Lung (tissue), 12 donors: ENCODE results near the gene BMPER. TPM values are rescaled to one million over a fixed set of nuclear protein-coding genes. Genes with fewer than 3 reads are reported as not detected.

ENCODE experiments used
- ATAC-seq: fragments of 200-7000 bp; cut with Tn5 transposase; one replicate; pipeline ENCODE4 v1.9.1; 2020; ENCODE audit warnings: moderate number of reproducible peaks; ENCODE audit not compliant: insufficient read depth, low FRiP score
- DNase-seq, 3 donors: peaks; one replicate each; pipeline ENCODE4 v3.0.0-alpha.2; 2013 to 2017
- H3K27ac ChIP-seq, 2 donors: one replicate each; pipeline ENCODE4 v1.5.1; 2013; ENCODE audit warnings: mild to moderate bottlenecking in 2 of 2, moderate library complexity in 2 of 2, control low read depth in 1 of 2, inconsistent platforms in 1 of 2, low read depth in 1 of 2, low read length in 1 of 2
- H3K27me3 ChIP-seq, 3 donors: one replicate each; pipeline ENCODE4 v1.5.1; 2013; ENCODE audit warnings: low read length in 2 of 3; ENCODE audit not compliant: control insufficient read depth in 3 of 3, insufficient read depth in 3 of 3
- H3K36me3 ChIP-seq, 4 donors: one replicate each; pipeline ENCODE4 v1.5.1; 2013; ENCODE audit warnings: low read length in 4 of 4, mild to moderate bottlenecking in 1 of 4, moderate library complexity in 1 of 4; ENCODE audit not compliant: control insufficient read depth in 4 of 4, insufficient read depth in 4 of 4
- H3K4me1 ChIP-seq, 5 donors: one replicate each; pipeline ENCODE4 v1.5.1; 2013; ENCODE audit warnings: low read length in 5 of 5, mild to moderate bottlenecking in 2 of 5, moderate library complexity in 1 of 5; ENCODE audit not compliant: control insufficient read depth in 5 of 5, insufficient read depth in 5 of 5
- H3K4me3 ChIP-seq: one replicate; pipeline ENCODE4 v1.5.1; 2013; ENCODE audit warnings: mild to moderate bottlenecking, control low read depth, moderate library complexity
- H3K9ac ChIP-seq, 2 donors: one replicate each; pipeline ENCODE4 v1.5.1; 2013; ENCODE audit warnings: low read length in 2 of 2, control low read depth in 1 of 2; ENCODE audit not compliant: insufficient read depth in 1 of 2
- H3K9me3 ChIP-seq, 4 donors: one replicate each; pipeline ENCODE4 v1.5.1; 2013; ENCODE audit warnings: low read length in 3 of 4, mild to moderate bottlenecking in 1 of 4, moderate library complexity in 1 of 4; ENCODE audit not compliant: control insufficient read depth in 4 of 4, insufficient read depth in 3 of 4
- CTCF ChIP-seq: IDR thresholded peaks from 2 replicates; pipeline ENCODE4 v1.5.1; 2012; ENCODE audit warnings: mild to moderate bottlenecking; ENCODE audit errors: control extremely low read depth, extremely low read depth
- WGBS, 2 donors: extraction: QIAGEN DNeasy Blood & Tissue Kit; methylation state at CpG; one replicate each; pipeline ENCODE4 v1.1.7; 2013; 5-methylcytosine and 5-hydroxymethylcytosine counted together
- polyA plus RNA-seq, 2 donors: library from polyadenylated mRNA; stranded (reverse); fragments of 200-250 nt; gene quantifications; one replicate each; pipeline ENCODE4 v1.2.1, GENCODE V29; 2013
- total RNA-seq, 2 donors: library from RNA; depleted of rRNA in 1 of 2; stranded (reverse); fragments of >200 nt in 1 of 2; gene quantifications; one replicate each; pipeline ENCODE4 v1.2.1, GENCODE V29; 2014 to 2021
- donor health status: control.
- donor health status: control.
- donor health status: Bipolar disorder and iron deficiency.
- donor health status: healthy.
- donor health status: DM: yes; HTN: yes; CAD: no.

Gene BMPER
- total and polyA plus RNA-seq, 4 donors, result 3.7 to 51.0 (median 9.0) TPM

- H3K9ac ChIP-seq, result no peak overlapping the region
- WGBS, 2 donors, result 85 to 88% methylated on average over 1 of the region's 1 CpG
- peaks cover 0 to 20% (median 8%) of the 10 kb centered on the region in 4 donors for H3K36me3 ChIP-seq
- H3K4me3 ChIP-seq, result no peak overlapping the region
- TF ChIP-seq CTCF, result no peak
- DNase-seq (no peak), ATAC-seq (no peak)
- H3K27me3 ChIP-seq, result no peaks in the 10 kb centered on the region
- peaks cover 0 to 3% (median 0%) of the 10 kb centered on the region in 5 donors for H3K4me1 ChIP-seq
- no peak overlapping the region for H3K27ac ChIP-seq
- peaks cover 0 to 2% (median 0%) of the 10 kb centered on the region in 4 donors for H3K9me3 ChIP-seq
Measured at GRCh38 chr7:34104992-34105391, 199.7 kb downstream of the BMPER start.

- no peak for TF ChIP-seq CTCF
- 80 to 91% methylated on average over 5 of the region's 5 CpGs for WGBS, 2 donors
- ATAC-seq, result no peak
- peaks cover 0 to 13% (median 3%) of the 10 kb centered on the region in 4 donors for H3K36me3 ChIP-seq
- no peak overlapping the region for H3K4me3 ChIP-seq
- H3K9me3 ChIP-seq, result peaks cover 0 to 4% (median 0%) of the 10 kb centered on the region in 4 donors
- H3K4me1 ChIP-seq, result peaks cover 0 to 8% (median 3%) of the 10 kb centered on the region in 5 donors
- no peaks in the 10 kb centered on the region for H3K27me3 ChIP-seq
- no peak overlapping the region for H3K27ac ChIP-seq
- no peak for DNase-seq
- no peak overlapping the region for H3K9ac ChIP-seq
Measured at GRCh38 chr7:34107276-34107675, 201.9 kb downstream of the BMPER start.

GRCh38 chr7:34108165-34108564 lies 202.8 kb downstream of the BMPER start:
- H3K36me3 ChIP-seq, result peaks cover 0 to 10% (median 3%) of the 10 kb centered on the region in 4 donors
- peaks cover 0 to 4% (median 0%) of the 10 kb centered on the region in 4 donors for H3K9me3 ChIP-seq
- no peak for TF ChIP-seq CTCF
- H3K4me1 ChIP-seq, result peaks cover 0 to 8% (median 3%) of the 10 kb centered on the region in 5 donors
- H3K4me3 ChIP-seq, result no peak overlapping the region
- no peak for DNase-seq
- H3K9ac ChIP-seq, result no peak overlapping the region
- H3K27me3 ChIP-seq, result no peaks in the 10 kb centered on the region
- ATAC-seq, result no peak
- WGBS, 2 donors, result 75 to 83% methylated on average over 4 of the region's 4 CpGs
- no peak overlapping the region for H3K27ac ChIP-seq
